ENCODE data around the gene DPH1. TPM values are rescaled to one million over a fixed set of nuclear protein-coding genes. Genes with fewer than 3 reads are reported as not detected.

Gene DPH1
- total and polyA plus RNA-seq, 8 donors, result 21.8 to 74.4 (median 32.2) TPM

DNA sequence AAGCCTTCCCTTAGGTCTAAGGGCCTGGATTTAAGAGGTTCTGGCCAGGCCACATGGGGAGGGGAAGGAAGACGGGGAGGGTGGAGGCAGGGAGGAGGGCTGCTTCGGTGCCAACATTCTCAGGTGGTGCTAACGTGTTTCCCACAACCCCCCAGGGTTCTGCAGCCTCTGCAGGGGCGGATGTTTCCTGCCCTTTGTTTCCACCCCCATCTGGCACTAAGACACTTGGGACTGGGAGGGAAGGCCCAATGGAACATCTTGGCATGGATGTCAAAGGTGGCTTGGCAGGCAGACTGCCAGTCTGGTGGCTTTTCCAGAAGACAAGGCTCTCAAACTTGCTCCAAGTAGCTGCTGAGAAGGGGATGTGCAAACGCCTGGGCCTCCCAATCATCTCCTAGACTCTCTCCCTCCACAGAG, 37.7 kb downstream of the DPH1 start:
- intact Hi-C loops (cut with DNase I), result loop anchor here in 1 of 3 donors (10.0 kb wide), 1 partner anchor 167 kb away; no protein-coding TSS in a partner anchor
- Histone ChIP-seq H3K36me3 (peaks cover 0 to 11% (median 0%) of the 10 kb centered on the region in 3 donors), H3K4me3 (no peak overlapping the region), H3K9me3 (no peaks in the 10 kb centered on the region), H3K27ac (peak overlapping the region in 1 of 4 donors; percentile 58), H3K4me1 (peaks cover 0 to 4% (median 0%) of the 10 kb centered on the region in 3 donors), H3K27me3 (no peaks in the 10 kb centered on the region)
- 71 to 76% methylated on average over 5 of the region's 5 CpGs for WGBS, 2 donors
- no peak for FAIRE-seq
- TF ChIP-seq, protein P1, sequence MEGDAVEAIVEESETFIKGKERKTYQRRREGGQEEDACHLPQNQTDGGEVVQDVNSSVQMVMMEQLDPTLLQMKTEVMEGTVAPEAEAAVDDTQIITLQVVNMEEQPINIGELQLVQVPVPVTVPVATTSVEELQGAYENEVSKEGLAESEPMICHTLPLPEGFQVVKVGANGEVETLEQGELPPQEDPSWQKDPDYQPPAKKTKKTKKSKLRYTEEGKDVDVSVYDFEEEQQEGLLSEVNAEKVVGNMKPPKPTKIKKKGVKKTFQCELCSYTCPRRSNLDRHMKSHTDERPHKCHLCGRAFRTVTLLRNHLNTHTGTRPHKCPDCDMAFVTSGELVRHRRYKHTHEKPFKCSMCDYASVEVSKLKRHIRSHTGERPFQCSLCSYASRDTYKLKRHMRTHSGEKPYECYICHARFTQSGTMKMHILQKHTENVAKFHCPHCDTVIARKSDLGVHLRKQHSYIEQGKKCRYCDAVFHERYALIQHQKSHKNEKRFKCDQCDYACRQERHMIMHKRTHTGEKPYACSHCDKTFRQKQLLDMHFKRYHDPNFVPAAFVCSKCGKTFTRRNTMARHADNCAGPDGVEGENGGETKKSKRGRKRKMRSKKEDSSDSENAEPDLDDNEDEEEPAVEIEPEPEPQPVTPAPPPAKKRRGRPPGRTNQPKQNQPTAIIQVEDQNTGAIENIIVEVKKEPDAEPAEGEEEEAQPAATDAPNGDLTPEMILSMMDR (IDR thresholded peaks at IDR 0.05), result no peak
- no peak for DNase-seq
- no peak for ATAC-seq

DNA sequence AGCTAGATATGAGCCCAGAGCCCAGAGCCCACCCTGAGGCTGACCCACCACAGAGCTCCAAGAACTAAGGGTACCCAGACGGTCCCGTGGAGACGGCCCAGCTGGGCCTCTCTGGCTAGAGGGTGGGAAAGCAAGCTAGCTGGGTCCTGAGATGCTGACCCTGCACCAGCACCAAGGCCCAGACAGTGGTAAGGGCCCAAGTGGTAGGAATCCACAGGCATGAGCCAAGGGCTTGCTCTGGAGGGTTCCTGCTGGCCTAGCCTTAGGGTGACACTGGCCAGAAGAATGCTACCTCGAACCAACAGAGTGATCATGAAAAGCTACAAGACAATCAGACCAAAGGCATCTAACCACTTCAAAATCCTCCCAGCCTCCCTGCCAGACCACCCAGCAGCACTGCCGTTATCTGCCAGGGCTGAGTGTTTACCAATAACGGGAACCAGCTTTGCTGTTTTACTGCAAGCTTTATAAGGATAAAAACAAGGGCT, 38.1 kb downstream of the DPH1 start:
- intact Hi-C loops (cut with DNase I), result loop anchor here in 1 of 3 donors (10.0 kb wide), 1 partner anchor 167 kb away; no protein-coding TSS in a partner anchor
- TF ChIP-seq, protein P1 (IDR thresholded peaks at IDR 0.05), result no peak
- Histone ChIP-seq H3K4me1 (peaks cover 0 to 4% (median 0%) of the 10 kb centered on the region in 3 donors), H3K4me3 (no peak overlapping the region), H3K9me3 (no peaks in the 10 kb centered on the region), H3K36me3 (peaks cover 0 to 11% (median 0%) of the 10 kb centered on the region in 3 donors), H3K27ac (peak overlapping the region in 1 of 4 donors; percentile 58), H3K27me3 (no peaks in the 10 kb centered on the region)
- 81 to 83% methylated on average over 6 of the region's 6 CpGs for WGBS, 2 donors
- FAIRE-seq, result no peak
- no peak for DNase-seq
- no peak for ATAC-seq

DNA sequence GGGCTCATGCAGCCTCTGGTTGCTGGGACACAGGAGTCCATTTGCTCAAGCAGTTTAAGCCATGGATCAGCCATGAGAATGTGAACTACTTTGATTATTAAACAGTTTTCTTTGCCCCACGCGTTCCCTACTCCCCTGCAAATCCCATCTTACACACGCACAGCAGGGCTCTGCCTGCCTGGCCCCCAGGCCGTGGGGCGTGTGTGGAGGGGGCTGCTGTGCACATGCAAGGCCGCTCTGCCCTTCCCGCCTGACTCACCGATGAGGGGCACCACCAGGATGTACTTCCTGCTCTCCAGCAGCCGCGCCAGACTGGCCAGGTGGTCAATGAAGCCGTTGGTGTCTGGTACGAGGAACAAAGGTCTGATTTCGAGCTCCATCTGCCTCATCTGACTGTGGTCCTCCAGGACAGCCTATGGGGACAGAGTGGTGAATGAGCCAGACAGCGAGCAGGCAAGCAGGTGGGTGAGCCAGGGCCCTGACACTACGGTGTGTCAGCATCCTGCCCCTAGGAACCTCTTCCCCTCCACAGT, 38.6 kb downstream of the DPH1 start:
- Histone ChIP-seq H3K27me3 (no peaks in the 10 kb centered on the region), H3K4me1 (peaks cover 0 to 4% (median 0%) of the 10 kb centered on the region in 3 donors), H3K36me3 (peaks cover 0 to 11% (median 0%) of the 10 kb centered on the region in 3 donors), H3K27ac (peak overlapping the region in 2 of 4 donors; percentile 8 to 58), H3K9me3 (no peaks in the 10 kb centered on the region), H3K4me3 (no peak overlapping the region)
- intact Hi-C loops (cut with DNase I), result loop anchor here in 1 of 3 donors (10.0 kb wide), 1 partner anchor 166 kb away; no protein-coding TSS in a partner anchor
- ATAC-seq (no peak), DNase-seq (no peak), FAIRE-seq (no peak)
- TF ChIP-seq, protein P1 (IDR thresholded peaks at IDR 0.05), result no peak
- 84 to 86% methylated on average over 15 of the region's 15 CpGs for WGBS, 2 donors

DNA sequence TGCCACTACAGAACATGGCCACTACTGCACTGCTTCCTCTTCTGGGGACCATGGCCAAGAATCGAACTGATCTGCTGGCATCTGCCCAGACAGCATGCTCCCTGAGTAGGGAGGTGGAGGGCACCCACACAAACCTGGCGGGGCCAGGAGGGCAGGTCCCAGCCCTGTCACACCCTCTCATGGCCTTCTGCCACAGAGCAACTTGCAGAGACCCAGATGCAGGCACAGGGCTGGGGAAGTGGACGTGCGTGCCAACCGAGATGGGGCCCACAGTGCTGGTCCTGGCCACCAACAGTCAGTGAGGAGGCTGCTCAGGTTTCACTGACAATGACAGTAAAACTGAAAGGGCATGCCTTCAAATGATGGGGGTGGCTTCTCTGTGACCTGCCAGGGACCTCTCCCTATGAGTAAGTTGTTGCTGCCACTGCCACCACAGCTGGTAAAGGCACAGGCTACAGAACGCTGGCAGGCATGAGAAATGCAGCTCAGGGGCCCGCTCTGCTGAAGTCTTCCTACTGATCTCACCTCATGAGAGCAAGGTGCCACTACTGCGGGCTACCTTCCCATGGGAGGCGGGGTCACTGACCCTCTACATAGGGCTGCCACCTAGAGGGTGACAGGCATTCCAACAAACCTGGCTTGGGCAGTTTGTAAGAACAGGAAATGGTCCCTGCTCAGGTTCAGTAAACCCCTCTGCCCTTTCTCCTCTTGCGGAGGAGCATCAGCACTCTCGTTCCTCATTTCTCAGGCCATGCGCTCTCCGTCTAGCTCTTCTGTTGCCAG, 40.5 kb downstream of the DPH1 start:
- Histone ChIP-seq H3K4me3 (no peak overlapping the region), H3K9me3 (no peaks in the 10 kb centered on the region), H3K27me3 (no peaks in the 10 kb centered on the region), H3K36me3 (peaks cover 0 to 2% (median 0%) of the 10 kb centered on the region in 3 donors), H3K4me1 (peaks cover 0 to 4% (median 0%) of the 10 kb centered on the region in 3 donors), H3K27ac (peak overlapping the region in 1 of 4 donors; percentile 67)
- ATAC-seq (peak; percentile 15 to 70 (median 55)), DNase-seq (peak in 4 of 6 donors; percentile 46 to 76 (median 64)), FAIRE-seq (no peak)
- intact Hi-C loops (cut with DNase I), result no loop called here
- WGBS, 2 donors, result 71 to 78% methylated on average over 13 of the region's 13 CpGs
- TF ChIP-seq, protein P1 (IDR thresholded peaks at IDR 0.05), result no peak

All from pancreas (tissue), 10 donors.